VCaP (cell line): ENCODE measurements around the gene BMPER.

Experiments used
- H3K27ac ChIP-seq: fragments of 450-650 bp; 2 replicates; pipeline ENCODE4 v1.5.1; 2017
- TF ChIP-seq, protein P1 (sequence below): fragments of 450-650 bp; conservative IDR thresholded peaks from 2 replicates; pipeline ENCODE4 v1.5.1; 2017; ENCODE audit warnings: mild to moderate bottlenecking, moderate library complexity

BMPER gene

DNA sequence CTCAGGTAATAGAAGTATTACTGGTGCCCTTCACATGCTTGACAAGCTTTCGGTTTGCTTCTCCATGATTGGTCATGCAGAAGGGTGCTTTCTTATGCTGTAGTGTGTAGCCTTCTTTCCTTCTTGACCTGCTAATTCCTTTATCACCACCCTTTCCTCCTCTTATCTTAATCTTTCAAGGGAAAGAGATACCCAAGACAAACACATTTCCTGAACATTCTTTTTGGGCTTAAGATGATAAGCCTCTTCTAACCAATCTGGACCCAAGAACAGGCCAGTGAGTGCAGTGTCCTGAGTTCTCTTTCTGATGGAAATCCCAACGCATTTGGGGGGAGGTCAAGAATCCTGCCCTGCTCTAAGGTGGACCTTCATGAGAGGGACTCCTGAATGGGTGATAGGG lies 33.8 kb downstream of the BMPER start:
- H3K27ac ChIP-seq: no peak overlapping the region
- TF ChIP-seq, protein P1, sequence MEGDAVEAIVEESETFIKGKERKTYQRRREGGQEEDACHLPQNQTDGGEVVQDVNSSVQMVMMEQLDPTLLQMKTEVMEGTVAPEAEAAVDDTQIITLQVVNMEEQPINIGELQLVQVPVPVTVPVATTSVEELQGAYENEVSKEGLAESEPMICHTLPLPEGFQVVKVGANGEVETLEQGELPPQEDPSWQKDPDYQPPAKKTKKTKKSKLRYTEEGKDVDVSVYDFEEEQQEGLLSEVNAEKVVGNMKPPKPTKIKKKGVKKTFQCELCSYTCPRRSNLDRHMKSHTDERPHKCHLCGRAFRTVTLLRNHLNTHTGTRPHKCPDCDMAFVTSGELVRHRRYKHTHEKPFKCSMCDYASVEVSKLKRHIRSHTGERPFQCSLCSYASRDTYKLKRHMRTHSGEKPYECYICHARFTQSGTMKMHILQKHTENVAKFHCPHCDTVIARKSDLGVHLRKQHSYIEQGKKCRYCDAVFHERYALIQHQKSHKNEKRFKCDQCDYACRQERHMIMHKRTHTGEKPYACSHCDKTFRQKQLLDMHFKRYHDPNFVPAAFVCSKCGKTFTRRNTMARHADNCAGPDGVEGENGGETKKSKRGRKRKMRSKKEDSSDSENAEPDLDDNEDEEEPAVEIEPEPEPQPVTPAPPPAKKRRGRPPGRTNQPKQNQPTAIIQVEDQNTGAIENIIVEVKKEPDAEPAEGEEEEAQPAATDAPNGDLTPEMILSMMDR: no peak

DNA sequence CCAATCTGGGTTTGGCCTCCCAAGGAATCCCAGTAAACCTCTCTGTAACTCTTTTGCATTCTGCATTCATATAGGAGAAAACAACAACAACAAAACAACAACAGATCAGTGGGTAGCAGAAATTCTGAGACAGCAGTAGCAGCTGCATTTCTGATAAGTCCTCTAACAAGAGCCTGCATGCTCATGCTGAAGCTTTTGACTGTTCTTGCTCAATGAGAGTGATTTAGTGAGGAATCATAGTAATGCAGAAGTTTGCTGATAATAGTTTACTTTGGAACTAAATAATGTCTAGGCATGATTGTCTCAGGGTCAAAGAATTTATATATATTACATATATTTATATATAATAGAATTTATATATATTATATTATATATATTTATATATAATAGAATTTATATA lies 35.2 kb downstream of the BMPER start:
- TF ChIP-seq, protein P1: no peak
- H3K27ac ChIP-seq: no peak overlapping the region

DNA sequence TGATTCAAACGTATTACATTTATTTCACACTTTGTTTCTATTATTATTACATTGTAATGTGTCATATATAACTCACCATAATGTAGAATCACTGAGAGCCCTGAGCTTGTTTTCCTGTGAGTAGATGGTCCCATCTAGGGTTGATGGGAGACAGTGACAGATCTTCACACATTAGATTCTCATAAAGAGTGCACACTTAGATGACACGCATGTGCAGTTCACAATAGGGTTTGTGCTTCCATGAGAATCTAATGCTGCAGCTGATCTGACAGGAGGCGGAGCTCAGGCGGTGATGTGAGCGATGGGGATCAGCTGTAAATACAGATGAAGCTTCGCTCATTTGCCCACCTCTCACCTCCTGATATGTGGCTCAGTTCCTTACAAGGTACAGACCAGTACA lies 36.1 kb downstream of the BMPER start:
- TF ChIP-seq, protein P1: no peak

DNA sequence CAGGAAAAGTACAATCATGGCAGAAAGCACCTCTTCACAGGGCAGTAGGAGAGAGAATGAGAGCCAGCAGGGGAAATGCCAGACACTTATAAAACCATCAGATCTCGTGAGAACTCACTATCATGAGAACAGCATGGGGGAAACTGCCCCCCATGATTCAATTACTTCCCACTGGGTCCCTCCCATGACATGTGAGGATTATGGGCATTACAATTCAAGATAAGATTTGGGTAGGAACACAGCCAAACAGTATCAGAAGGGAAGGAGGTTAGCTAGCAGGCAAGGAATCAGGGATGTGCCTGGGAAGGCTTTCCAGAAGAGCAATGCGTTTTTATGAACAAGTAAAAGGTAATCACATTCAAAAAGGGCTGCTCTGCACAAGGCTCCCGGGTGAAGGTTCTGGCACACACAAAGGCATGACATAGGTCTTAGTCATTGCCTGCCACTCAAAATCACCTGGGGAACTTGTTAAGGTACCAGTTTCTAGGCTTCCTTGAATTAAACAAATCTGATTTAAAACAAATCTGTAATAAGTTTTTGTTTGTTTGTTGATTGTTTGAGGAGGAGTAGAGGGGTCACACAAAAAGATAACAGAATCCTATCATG lies 40.9 kb downstream of the BMPER start:
- TF ChIP-seq, protein P1: no peak
- no peak overlapping the region for H3K27ac ChIP-seq

More for the DNA sequence above, 36.1 kb downstream of the BMPER start:
- no peak overlapping the region for H3K27ac ChIP-seq

DNA sequence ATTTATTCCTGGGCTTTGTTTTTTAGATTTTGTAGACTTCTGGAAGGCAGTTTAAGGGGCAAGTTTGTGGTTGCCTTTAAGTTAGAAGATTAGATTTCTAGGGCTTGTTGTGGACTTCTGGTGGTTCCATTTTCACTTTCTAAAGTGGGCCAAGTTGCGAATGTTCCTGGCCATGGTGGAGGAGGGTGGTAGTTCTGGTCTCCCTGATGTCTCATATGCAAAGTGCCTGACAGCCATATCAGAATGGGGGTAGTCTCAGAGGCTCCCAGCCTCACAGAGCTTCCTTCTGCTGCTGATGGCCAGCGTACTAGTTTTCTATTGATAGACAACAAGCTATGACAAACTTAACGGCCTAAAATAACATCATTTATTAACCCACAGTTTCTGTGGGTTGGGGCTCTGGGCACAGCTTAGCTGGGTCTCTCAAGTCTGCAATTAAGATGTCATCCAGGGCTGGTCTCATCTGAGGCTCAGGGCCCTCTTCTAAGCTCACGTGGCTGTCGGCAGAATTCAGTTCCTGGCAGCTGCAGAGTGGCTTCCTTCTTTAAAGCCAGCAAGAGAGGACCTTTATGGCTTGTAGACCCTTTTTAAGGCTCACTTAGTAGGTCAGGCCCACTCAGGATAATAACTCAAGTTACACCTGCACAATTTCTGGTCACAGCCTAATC lies 44.8 kb downstream of the BMPER start:
- TF ChIP-seq, protein P1: no peak

DNA sequence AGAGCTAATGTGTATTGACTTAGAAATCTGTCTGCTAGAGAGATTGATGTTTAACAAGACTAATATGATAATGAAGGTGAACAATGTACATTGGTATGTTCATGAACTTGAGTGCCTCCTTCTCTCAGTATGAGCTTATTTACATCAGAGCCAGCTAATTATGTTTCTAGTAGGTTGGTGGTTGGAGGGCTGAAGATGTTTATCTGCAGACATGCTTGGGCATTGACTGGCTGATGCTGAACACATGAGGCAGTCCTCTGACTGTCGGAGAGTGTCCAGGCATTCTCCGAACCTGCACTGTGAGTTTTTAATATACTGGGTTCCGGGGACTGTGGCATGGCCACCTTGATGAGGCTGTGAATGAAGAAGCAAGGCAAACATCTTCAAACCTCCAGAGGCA lies 47.5 kb downstream of the BMPER start:
- TF ChIP-seq, protein P1: no peak
- no peak overlapping the region for H3K27ac ChIP-seq

More for the DNA sequence above, 44.8 kb downstream of the BMPER start:
- no peak overlapping the region for H3K27ac ChIP-seq

DNA sequence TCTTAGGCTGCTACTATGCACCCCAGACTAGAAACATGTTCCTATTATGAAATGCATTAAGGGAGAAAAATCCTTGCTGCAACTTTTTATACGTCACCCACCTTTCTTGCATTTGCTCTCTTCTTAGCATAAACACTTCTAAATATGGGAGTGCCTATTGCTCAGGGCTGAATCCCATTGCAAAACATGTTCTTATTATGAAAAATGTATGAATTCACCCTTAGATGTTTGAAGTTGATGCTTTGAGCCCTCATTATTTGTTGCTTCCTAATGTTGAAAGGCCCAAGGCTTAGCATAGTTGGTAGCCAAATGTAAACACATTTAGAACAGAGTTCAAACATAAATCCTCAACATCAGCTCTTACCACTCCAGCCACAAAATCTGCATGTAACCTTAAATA lies 52.8 kb downstream of the BMPER start:
- H3K27ac ChIP-seq: no peak overlapping the region
- TF ChIP-seq, protein P1: no peak
